GM21619 (cell line): ENCODE measurements around the gene POLD4.

Experiments
- ATAC-seq: cut with Tn5 transposase; IDR thresholded peaks from one replicate; pipeline ENCODE4 v1.9.1; 2021; ENCODE audit not compliant: unreplicated experiment

POLD4 gene

GRCh38 chr11:67303132-67303834 lies 50.1 kb downstream of the POLD4 start, which contains the start of gene SSH3:
TSS of gene SSH3 (plus strand) at chr11:67303530. CDS start at chr11:67303626, 96 bp downstream.
- ATAC-seq, result no peak

- no peak for ATAC-seq
Measured at GRCh38 chr11:67302571-67303131, 50.7 kb downstream of the POLD4 start.

- ATAC-seq, result no peak
Measured at GRCh38 chr11:67301951-67302516, 51.3 kb downstream of the POLD4 start.

- ATAC-seq, result no peak
Measured at GRCh38 chr11:67301313-67301921, 51.9 kb downstream of the POLD4 start.
